Ectodermal cell (in vitro differentiated cells): ENCODE results near the gene CCL20.

Experiments used
- H3K27ac ChIP-seq: 2 replicates; pipeline ENCODE4 v1.7.0; 2013; ENCODE audit warnings: mild to moderate bottlenecking, low read depth, low read length; ENCODE audit not compliant: insufficient read depth, poor library complexity, severe bottlenecking
- H3K27me3 ChIP-seq: 2 replicates; pipeline ENCODE4 v1.7.0; 2013; ENCODE audit warnings: mild to moderate bottlenecking, low read length; ENCODE audit not compliant: insufficient read depth, control insufficient read depth, poor library complexity, severe bottlenecking
- H3K36me3 ChIP-seq: one replicate; pipeline ENCODE4 v1.7.0; 2013; ENCODE audit warnings: low read length; ENCODE audit not compliant: control insufficient read depth, insufficient read depth
- H3K4me1 ChIP-seq: one replicate; pipeline ENCODE4 v1.7.0; 2013; ENCODE audit warnings: low read length; ENCODE audit not compliant: control insufficient read depth, insufficient read depth
- H3K4me3 ChIP-seq: 2 replicates; pipeline ENCODE4 v1.7.0; 2013; ENCODE audit warnings: low read depth, low read length, control low read depth; ENCODE audit not compliant: insufficient read depth
- H3K9me3 ChIP-seq: 2 replicates; pipeline ENCODE4 v1.7.0; 2013; ENCODE audit warnings: mild to moderate bottlenecking, low read length, moderate library complexity; ENCODE audit not compliant: control insufficient read depth
- WGBS, 2 experiments: methylation state at CpG; one replicate each; pipeline ENCODE4 v1.1.7; 2013; ENCODE audit warnings: missing lambda C conversion rate in 2 of 2; 5-methylcytosine and 5-hydroxymethylcytosine counted together

The CCL20 gene

GRCh38 chr2:227802882-227803281 lies 10.8 kb upstream of the CCL20 start:
- Histone ChIP-seq H3K27me3 (no peaks in the 10 kb centered on the region), H3K9me3 (no peaks in the 10 kb centered on the region), H3K36me3 (no peaks in the 10 kb centered on the region), H3K4me3 (no peak overlapping the region), H3K27ac (no peak overlapping the region), H3K4me1 (no peaks in the 10 kb centered on the region)
- 77 to 96% methylated on average over 1 to 2 of the region's 2 CpGs for WGBS, 2 experiments

GRCh38 chr2:227804975-227805374 lies 8.7 kb upstream of the CCL20 start:
- 85 to 86% methylated on average over 4 of the region's 4 CpGs for WGBS, 2 experiments
- H3K9me3 ChIP-seq = no peaks in the 10 kb centered on the region
- H3K27me3 ChIP-seq = no peaks in the 10 kb centered on the region
- no peak overlapping the region for H3K27ac ChIP-seq
- H3K4me1 ChIP-seq = no peaks in the 10 kb centered on the region
- H3K4me3 ChIP-seq = no peak overlapping the region
- H3K36me3 ChIP-seq = no peaks in the 10 kb centered on the region

GRCh38 chr2:227805578-227805977 lies 8.1 kb upstream of the CCL20 start:
- H3K27me3 ChIP-seq = no peaks in the 10 kb centered on the region
- 93 to 96% methylated on average over 15 of the region's 15 CpGs for WGBS, 2 experiments
- no peak overlapping the region for H3K27ac ChIP-seq
- no peak overlapping the region for H3K4me3 ChIP-seq
- no peaks in the 10 kb centered on the region for H3K4me1 ChIP-seq
- no peaks in the 10 kb centered on the region for H3K9me3 ChIP-seq
- no peaks in the 10 kb centered on the region for H3K36me3 ChIP-seq

GRCh38 chr2:227808936-227809335 lies 4.7 kb upstream of the CCL20 start:
- Histone ChIP-seq H3K4me1 (no peaks in the 10 kb centered on the region), H3K4me3 (no peak overlapping the region), H3K27me3 (no peaks in the 10 kb centered on the region), H3K9me3 (no peaks in the 10 kb centered on the region), H3K36me3 (no peaks in the 10 kb centered on the region), H3K27ac (no peak overlapping the region)
- no CpG with 5 or more reads among the region's 1 CpG for WGBS, 2 experiments

GRCh38 chr2:227812001-227812400 lies 1.6 kb upstream of the CCL20 start:
- H3K4me1 ChIP-seq = no peaks in the 10 kb centered on the region
- no peak overlapping the region for H3K27ac ChIP-seq
- no peaks in the 10 kb centered on the region for H3K27me3 ChIP-seq
- H3K4me3 ChIP-seq = no peak overlapping the region
- H3K9me3 ChIP-seq = no peaks in the 10 kb centered on the region
- WGBS, 2 experiments = 97 to 98% methylated on average over 3 of the region's 4 CpGs
- no peaks in the 10 kb centered on the region for H3K36me3 ChIP-seq

- WGBS, 2 experiments = 94 to 100% methylated on average over 1 to 2 of the region's 2 CpGs
- H3K9me3 ChIP-seq = no peaks in the 10 kb centered on the region
- no peak overlapping the region for H3K27ac ChIP-seq
Measured at GRCh38 chr2:227813229-227813561, 447 bp upstream of the CCL20 start.

GRCh38 chr2:227815066-227815465 lies 1.4 kb downstream of the CCL20 start:
- Histone ChIP-seq H3K4me3 (no peak overlapping the region), H3K9me3 (no peaks in the 10 kb centered on the region), H3K36me3 (no peaks in the 10 kb centered on the region), H3K27ac (no peak overlapping the region), H3K4me1 (no peaks in the 10 kb centered on the region), H3K27me3 (no peaks in the 10 kb centered on the region)
- WGBS, 2 experiments = 83 to 93% methylated on average over 3 of the region's 3 CpGs

More at GRCh38 chr2:227813229-227813561, 447 bp upstream of the CCL20 start:
- Histone ChIP-seq H3K27me3 (no peaks in the 10 kb centered on the region), H3K36me3 (no peaks in the 10 kb centered on the region), H3K4me1 (no peaks in the 10 kb centered on the region), H3K4me3 (no peak overlapping the region)

GRCh38 chr2:227816507-227817294 lies 3.1 kb downstream of the CCL20 start:
- H3K27me3 ChIP-seq = no peaks in the 10 kb centered on the region
- H3K36me3 ChIP-seq = no peaks in the 10 kb centered on the region
- 89 to 100% methylated on average over 1 of the region's 2 CpGs for WGBS, 2 experiments
- H3K4me1 ChIP-seq = no peaks in the 10 kb centered on the region
- no peaks in the 10 kb centered on the region for H3K9me3 ChIP-seq
- no peak overlapping the region for H3K4me3 ChIP-seq
- H3K27ac ChIP-seq = no peak overlapping the region

- Histone ChIP-seq H3K4me3 (no peak overlapping the region), H3K4me1 (no peaks in the 10 kb centered on the region), H3K36me3 (no peaks in the 10 kb centered on the region), H3K9me3 (no peaks in the 10 kb centered on the region), H3K27me3 (no peaks in the 10 kb centered on the region), H3K27ac (no peak overlapping the region)
- WGBS, 2 experiments = 100% methylated on average over 1 of the region's 1 CpG; no CpG with 5 or more reads in 1 of the 2 experiments
Measured at GRCh38 chr2:227817336-227817735, 3.7 kb downstream of the CCL20 start.

GRCh38 chr2:227817850-227818674 lies 4.4 kb downstream of the CCL20 start:
- H3K27ac ChIP-seq = no peak overlapping the region
- H3K27me3 ChIP-seq = no peaks in the 10 kb centered on the region
- H3K4me3 ChIP-seq = no peak overlapping the region
- H3K36me3 ChIP-seq = no peaks in the 10 kb centered on the region
- H3K9me3 ChIP-seq = no peaks in the 10 kb centered on the region
- no peaks in the 10 kb centered on the region for H3K4me1 ChIP-seq
- WGBS, 2 experiments = 59 to 67% methylated on average over 10 of the region's 10 CpGs
